ENCODE data around the gene ATP13A3. TPM values are rescaled to one million over a fixed set of nuclear protein-coding genes. Genes with fewer than 3 reads are reported as not detected.
"Not testable (repeated sequence)": the region's sequence is repeated elsewhere in the genome, so short reads cannot be mapped to it uniquely, and the experiment has no call there.

ATP13A3 gene
- total and polyA plus RNA-seq, 2 donors (not counting 1 experiment from before 2014, with no cell fraction given): 6.1 to 61.1 TPM

DNA sequence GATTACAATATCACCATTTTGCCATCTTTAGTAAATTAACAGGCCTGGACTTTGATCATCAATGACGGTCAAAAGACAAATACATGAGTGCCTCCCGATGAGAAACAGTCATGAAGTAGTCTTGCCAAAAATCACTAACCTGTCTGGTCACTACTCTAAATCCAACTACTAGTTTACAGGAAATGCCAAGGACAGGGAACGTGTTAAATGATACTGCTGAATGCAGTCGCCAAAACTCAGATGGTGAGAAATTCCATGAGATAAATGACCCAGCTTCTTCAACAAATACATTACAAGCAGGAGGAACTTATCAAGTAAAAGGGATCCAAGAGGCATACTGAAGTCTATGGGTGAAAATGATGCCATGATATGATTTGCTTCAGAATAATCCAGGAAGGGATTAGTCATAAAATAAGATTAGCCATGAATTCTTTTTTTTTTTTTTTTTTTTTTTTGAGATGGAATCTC, 35.8 kb upstream of the ATP13A3 start:
- CTCF ChIA-PET: interaction anchor here (1.3 kb wide), 1 partner anchor 9 kb away, joined by 3 read pairs; no protein-coding TSS in a partner anchor

DNA sequence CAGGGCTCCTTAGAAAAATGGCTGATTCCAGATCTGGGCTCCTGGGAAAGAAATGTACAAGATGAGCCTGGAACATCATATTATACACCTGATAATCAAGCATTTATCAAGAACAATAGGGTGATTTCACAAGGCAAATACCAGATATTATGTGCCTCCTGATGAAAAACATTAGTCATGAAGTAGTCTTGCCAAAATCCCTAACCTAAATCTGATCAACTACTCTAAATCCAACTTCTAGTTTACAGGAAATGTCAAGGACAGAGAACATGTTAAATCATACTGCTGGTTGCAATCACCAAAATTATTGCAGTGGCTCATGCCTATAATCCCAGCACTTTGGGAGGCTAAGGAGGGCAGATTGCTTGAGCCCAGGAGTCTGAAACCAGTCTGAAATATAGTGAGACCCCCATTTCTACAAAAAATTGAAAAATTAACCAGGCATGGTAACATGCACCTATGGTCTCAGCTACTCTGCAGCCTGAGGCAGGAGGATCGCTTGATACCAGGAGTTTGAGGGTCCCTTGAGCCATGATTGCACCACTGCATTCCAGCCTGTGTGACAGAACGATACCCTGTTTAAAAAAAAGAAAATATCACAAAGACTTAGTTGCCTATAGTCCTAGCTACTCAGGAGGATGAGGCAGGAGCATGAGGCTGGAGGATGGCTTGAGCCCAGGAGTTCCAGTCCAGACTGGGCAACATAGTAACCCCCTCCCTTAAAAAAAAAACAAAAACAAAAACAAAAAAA, 34.9 kb upstream of the ATP13A3 start:
- Histone ChIP-seq H3K4me2 (replicated peaks; ENCODE audit: low read depth, low read length, poor library complexity, severe bottlenecking) (no peak overlapping the region), H3K9ac (ENCODE audit: low read length) (no peak overlapping the region), H3K79me2 (ENCODE audit: control insufficient read depth, insufficient read depth, low read length) (no peaks in the 10 kb centered on the region), H3K9me3 (ENCODE audit: control extremely low read depth in 1 of 3, control insufficient read depth in 2 of 3, insufficient read depth in 1 of 3, low read length in 2 of 3) (no peaks in the 10 kb centered on the region), H3K36me3 (replicated peaks in 1 of 2; ENCODE audit: control extremely low read depth in 1 of 2, control insufficient read depth in 1 of 2, extremely low read depth in 1 of 2, insufficient read depth in 2 of 2, low read length in 1 of 2) (no peaks in the 10 kb centered on the region), H3K27me3 (replicated peaks in 1 of 4; ENCODE audit: control extremely low read depth in 1 of 4, control insufficient read depth in 3 of 4, insufficient read depth in 4 of 4, low read length in 3 of 4) (no peaks in the 10 kb centered on the region), H3K4me1 (ENCODE audit: control insufficient read depth in 2 of 2, insufficient read depth in 2 of 2, low read length in 2 of 2) (no peaks in the 10 kb centered on the region), H4K20me1 (ENCODE audit: control insufficient read depth, insufficient read depth, low read length, poor library complexity, severe bottlenecking) (no peaks in the 10 kb centered on the region), H2AFZ (ENCODE audit: insufficient read depth, low read depth, low read length, poor library complexity, severe bottlenecking) (no peak overlapping the region), H3K27ac (ENCODE audit: low read length in 2 of 2) (no peak overlapping the region), H3K4me3 (ENCODE audit: control extremely low read depth in 1 of 5, extremely low read depth in 1 of 5, insufficient read depth in 1 of 5, low read depth in 2 of 5, low read length in 4 of 5) (no peak overlapping the region)
- intact Hi-C loops (cut with micrococcal nuclease): no loop called here
- ATAC-seq (ENCODE audit: low read depth) (no peak), DNase-seq (no peak)
- POLR2A ChIA-PET: no interaction called here
- H3K27ac Mint-ChIP-seq: no peak overlapping the region
- no peak for TF ChIP-seq EZH2 (IDR thresholded peaks at IDR 0.05; ENCODE audit: borderline replicate concordance, insufficient read depth, low read depth, low read length, poor library complexity, severe bottlenecking)
- TF ChIP-seq, protein P1, sequence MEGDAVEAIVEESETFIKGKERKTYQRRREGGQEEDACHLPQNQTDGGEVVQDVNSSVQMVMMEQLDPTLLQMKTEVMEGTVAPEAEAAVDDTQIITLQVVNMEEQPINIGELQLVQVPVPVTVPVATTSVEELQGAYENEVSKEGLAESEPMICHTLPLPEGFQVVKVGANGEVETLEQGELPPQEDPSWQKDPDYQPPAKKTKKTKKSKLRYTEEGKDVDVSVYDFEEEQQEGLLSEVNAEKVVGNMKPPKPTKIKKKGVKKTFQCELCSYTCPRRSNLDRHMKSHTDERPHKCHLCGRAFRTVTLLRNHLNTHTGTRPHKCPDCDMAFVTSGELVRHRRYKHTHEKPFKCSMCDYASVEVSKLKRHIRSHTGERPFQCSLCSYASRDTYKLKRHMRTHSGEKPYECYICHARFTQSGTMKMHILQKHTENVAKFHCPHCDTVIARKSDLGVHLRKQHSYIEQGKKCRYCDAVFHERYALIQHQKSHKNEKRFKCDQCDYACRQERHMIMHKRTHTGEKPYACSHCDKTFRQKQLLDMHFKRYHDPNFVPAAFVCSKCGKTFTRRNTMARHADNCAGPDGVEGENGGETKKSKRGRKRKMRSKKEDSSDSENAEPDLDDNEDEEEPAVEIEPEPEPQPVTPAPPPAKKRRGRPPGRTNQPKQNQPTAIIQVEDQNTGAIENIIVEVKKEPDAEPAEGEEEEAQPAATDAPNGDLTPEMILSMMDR (IDR thresholded peaks at IDR 0.05): no peak
- H3K4me3 Mint-ChIP-seq: no peak overlapping the region
- peaks cover 3% of the 10 kb centered on the region for H3K27me3 Mint-ChIP-seq
- no peaks in the 10 kb centered on the region for H3K9me3 Mint-ChIP-seq (ENCODE audit: insufficient read depth)
- CTCF ChIA-PET: no interaction called here
- H3K4me1 Mint-ChIP-seq: peaks cover 1% of the 10 kb centered on the region
- WGBS (ENCODE audit: insufficient coverage): 100% methylated on average over 1 of the region's 2 CpGs

More for the DNA sequence above, 35.8 kb upstream of the ATP13A3 start:
- intact Hi-C loops (cut with micrococcal nuclease): no loop called here
- DNase-seq (no peak), ATAC-seq (ENCODE audit: low read depth) (no peak)
- H3K4me1 Mint-ChIP-seq: peaks cover 5% of the 10 kb centered on the region
- Histone ChIP-seq H3K4me1 (ENCODE audit: control insufficient read depth in 2 of 2, insufficient read depth in 2 of 2, low read length in 2 of 2) (no peaks in the 10 kb centered on the region), H3K27me3 (replicated peaks in 1 of 4; ENCODE audit: control extremely low read depth in 1 of 4, control insufficient read depth in 3 of 4, insufficient read depth in 4 of 4, low read length in 3 of 4) (no peaks in the 10 kb centered on the region), H3K4me3 (ENCODE audit: control extremely low read depth in 1 of 5, extremely low read depth in 1 of 5, insufficient read depth in 1 of 5, low read depth in 2 of 5, low read length in 4 of 5) (no peak overlapping the region), H3K79me2 (ENCODE audit: control insufficient read depth, insufficient read depth, low read length) (no peaks in the 10 kb centered on the region), H3K9me3 (ENCODE audit: control extremely low read depth in 1 of 3, control insufficient read depth in 2 of 3, insufficient read depth in 1 of 3, low read length in 2 of 3) (no peaks in the 10 kb centered on the region), H2AFZ (ENCODE audit: insufficient read depth, low read depth, low read length, poor library complexity, severe bottlenecking) (no peak overlapping the region), H3K9ac (ENCODE audit: low read length) (no peak overlapping the region), H3K4me2 (replicated peaks; ENCODE audit: low read depth, low read length, poor library complexity, severe bottlenecking) (no peak overlapping the region), H4K20me1 (ENCODE audit: control insufficient read depth, insufficient read depth, low read length, poor library complexity, severe bottlenecking) (no peaks in the 10 kb centered on the region), H3K36me3 (replicated peaks in 1 of 2; ENCODE audit: control extremely low read depth in 1 of 2, control insufficient read depth in 1 of 2, extremely low read depth in 1 of 2, insufficient read depth in 2 of 2, low read length in 1 of 2) (no peaks in the 10 kb centered on the region), H3K27ac (ENCODE audit: low read length in 2 of 2) (no peak overlapping the region)
- TF ChIP-seq EZH2 (IDR thresholded peaks at IDR 0.05; ENCODE audit: borderline replicate concordance, insufficient read depth, low read depth, low read length, poor library complexity, severe bottlenecking): no peak
- TF ChIP-seq, protein P1 (IDR thresholded peaks at IDR 0.05): no peak
- 100% methylated on average over 3 of the region's 4 CpGs for WGBS (ENCODE audit: insufficient coverage)
- H3K9me3 Mint-ChIP-seq (ENCODE audit: insufficient read depth): no peaks in the 10 kb centered on the region
- peaks cover 3% of the 10 kb centered on the region for H3K27me3 Mint-ChIP-seq
- H3K4me3 Mint-ChIP-seq: no peak overlapping the region
- POLR2A ChIA-PET: no interaction called here
- no peak overlapping the region for H3K27ac Mint-ChIP-seq

DNA sequence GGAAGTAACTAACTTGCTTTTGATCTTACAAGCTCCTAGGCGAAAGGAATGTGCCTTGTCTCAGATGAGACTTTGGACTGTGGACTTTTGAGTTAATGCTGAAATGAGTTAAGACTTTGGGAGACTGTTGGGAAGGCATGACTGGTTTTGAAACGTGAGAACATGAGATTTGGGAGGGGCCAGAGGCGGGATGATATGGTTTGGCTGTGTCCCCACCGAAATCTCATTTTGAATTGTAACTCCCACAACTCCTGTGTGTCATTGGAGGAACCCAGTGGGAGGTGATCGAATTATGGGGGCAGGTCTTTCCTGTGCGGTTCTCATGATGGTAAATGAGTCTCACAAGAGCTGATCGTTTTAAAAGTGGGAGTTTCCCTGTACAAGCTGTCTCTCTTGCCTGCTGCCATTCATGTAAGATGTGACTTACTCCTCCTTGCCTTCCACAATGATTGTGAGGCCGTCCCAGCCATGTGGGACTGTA, 33.9 kb upstream of the ATP13A3 start:
- H3K27me3 Mint-ChIP-seq; H3K27ac ChIP-seq (ENCODE audit: low read length in 2 of 2); H3K27ac Mint-ChIP-seq; DNase-seq; H3K79me2 ChIP-seq (ENCODE audit: control insufficient read depth, insufficient read depth, low read length); H2AFZ ChIP-seq (ENCODE audit: insufficient read depth, low read depth, low read length, poor library complexity, severe bottlenecking); H3K4me3 ChIP-seq (ENCODE audit: control extremely low read depth in 1 of 5, extremely low read depth in 1 of 5, insufficient read depth in 1 of 5, low read depth in 2 of 5, low read length in 4 of 5); H4K20me1 ChIP-seq (ENCODE audit: control insufficient read depth, insufficient read depth, low read length, poor library complexity, severe bottlenecking); H3K9me3 Mint-ChIP-seq (ENCODE audit: insufficient read depth); H3K9ac ChIP-seq (ENCODE audit: low read length); ATAC-seq (ENCODE audit: low read depth); POLR2A ChIA-PET; H3K4me1 ChIP-seq (ENCODE audit: control insufficient read depth in 2 of 2, insufficient read depth in 2 of 2, low read length in 2 of 2); H3K9me3 ChIP-seq (ENCODE audit: control extremely low read depth in 1 of 3, control insufficient read depth in 2 of 3, insufficient read depth in 1 of 3, low read length in 2 of 3); H3K36me3 ChIP-seq (replicated peaks in 1 of 2; ENCODE audit: control extremely low read depth in 1 of 2, control insufficient read depth in 1 of 2, extremely low read depth in 1 of 2, insufficient read depth in 2 of 2, low read length in 1 of 2); H3K4me3 Mint-ChIP-seq; H3K27me3 ChIP-seq (replicated peaks in 1 of 4; ENCODE audit: control extremely low read depth in 1 of 4, control insufficient read depth in 3 of 4, insufficient read depth in 4 of 4, low read length in 3 of 4); H3K4me1 Mint-ChIP-seq; H3K4me2 ChIP-seq (replicated peaks; ENCODE audit: low read depth, low read length, poor library complexity, severe bottlenecking): not testable (repeated sequence)
- 68% methylated on average over 4 of the region's 8 CpGs for WGBS (ENCODE audit: insufficient coverage)
- CTCF ChIA-PET: interaction anchor here (1.2 to 1.3 kb wide), 2 partner anchors 37 to 48 kb away, joined by 6 to 8 read pairs; no protein-coding TSS in a partner anchor
- intact Hi-C loops (cut with micrococcal nuclease): loop anchor here (1.0 kb wide), 1 partner anchor 48 kb away; no protein-coding TSS in a partner anchor

Measured in B cell (primary cell).